Activated CD8-positive, alpha-beta memory T cell treated with anti-CD3 and anti-CD28 coated beads, Interleukin-2, amount 50 U/mL, for 4 hours (primary cell): ENCODE results near the gene DDX56.

Experiments
- DNase-seq: peaks from one replicate; pipeline ENCODE4 v3.0.0-alpha.2; 2020

Gene DDX56

GRCh38 chr7:44534087-44534486 lies 39.6 kb downstream of the DDX56 start:
- DNase-seq, result no peak

GRCh38 chr7:44533301-44534055 lies 40.2 kb downstream of the DDX56 start:
- DNase-seq, result no peak

DNA sequence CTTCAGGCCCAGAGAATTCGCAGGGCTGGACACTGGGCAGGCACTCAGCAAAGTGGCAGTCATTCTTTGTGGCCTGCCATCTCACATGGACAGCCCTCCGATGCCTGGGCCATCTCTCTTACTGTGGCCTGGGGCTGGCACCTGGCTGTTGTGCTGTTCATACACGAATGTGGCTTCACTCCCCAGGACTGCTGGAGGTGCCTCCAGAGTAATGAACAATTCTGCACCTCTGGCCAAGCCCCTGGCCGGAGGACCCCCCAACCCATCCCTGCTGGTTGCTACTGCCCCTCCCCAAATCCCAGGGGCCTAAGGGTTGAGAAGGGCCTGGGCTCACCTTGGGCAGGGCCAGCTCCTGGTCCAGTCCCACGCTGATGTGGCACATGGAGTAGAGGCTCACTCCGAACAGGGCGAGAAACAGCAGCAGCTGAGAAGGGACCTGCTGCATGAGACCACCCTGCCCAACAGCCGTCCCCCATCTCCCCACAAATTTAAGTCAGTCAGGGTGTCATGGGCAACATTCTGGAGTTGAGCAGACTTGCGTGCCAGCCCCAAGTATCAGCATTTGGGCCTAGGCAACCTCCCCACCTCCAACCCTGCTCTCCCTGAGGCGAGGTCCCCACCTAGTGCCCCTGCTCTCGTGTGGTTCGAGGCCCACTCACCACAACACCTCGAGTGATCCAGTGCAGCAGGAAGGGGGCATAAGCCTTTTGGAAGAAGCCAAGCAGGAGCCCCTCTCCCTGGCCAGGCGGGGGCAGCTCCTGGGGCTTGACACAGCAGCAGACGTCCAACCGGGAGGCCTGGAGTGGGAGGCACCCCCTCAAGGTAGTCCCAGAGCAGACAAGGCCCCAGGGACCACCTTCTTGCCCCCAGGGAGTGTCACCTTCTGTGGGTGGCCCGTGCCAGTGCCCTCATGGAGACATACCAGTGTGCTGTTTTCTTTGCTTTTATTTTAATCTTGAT lies 42.0 kb downstream of the DDX56 start:
- no peak for DNase-seq

DNA sequence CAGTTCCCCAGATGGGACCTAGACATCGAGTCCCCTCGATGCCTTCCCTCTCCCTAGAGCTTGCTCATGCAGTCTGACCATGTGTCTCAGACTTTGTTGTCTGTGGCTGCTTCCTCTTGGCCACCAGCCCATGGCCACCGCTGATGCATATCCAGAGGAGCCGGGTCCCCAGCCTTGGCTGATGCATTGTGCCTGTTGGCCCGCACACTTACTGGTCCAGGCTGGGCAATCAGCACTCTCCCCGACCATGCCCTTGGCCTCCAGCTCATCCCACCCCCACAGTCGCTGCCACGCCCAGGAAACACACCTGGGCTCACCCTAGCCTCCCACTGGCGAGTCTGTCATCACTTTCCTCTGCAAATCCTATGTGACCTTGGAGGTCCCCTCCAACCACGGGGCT lies 42.7 kb downstream of the DDX56 start:
- DNase-seq, result no peak

GRCh38 chr7:44524811-44525388 lies 48.8 kb downstream of the DDX56 start:
- DNase-seq, result no peak

DNA sequence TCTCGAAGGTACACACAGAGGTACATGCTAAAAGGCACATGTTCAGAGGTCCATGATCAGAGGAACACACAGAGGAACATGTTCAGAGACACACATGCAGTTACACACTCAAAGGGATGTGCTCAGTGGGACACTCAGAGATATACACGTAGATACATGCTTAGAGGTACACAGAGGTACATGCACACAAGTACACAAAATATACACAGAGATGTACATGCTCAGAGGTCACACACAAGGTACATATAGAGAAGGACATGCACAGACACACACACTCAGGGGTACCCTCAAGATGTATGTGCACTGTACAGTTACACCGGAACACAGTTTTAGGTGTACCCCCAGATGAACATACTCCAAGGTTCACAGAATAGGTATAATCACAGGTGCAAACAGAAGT lies 51.4 kb downstream of the DDX56 start:
- DNase-seq, result no peak

DNA sequence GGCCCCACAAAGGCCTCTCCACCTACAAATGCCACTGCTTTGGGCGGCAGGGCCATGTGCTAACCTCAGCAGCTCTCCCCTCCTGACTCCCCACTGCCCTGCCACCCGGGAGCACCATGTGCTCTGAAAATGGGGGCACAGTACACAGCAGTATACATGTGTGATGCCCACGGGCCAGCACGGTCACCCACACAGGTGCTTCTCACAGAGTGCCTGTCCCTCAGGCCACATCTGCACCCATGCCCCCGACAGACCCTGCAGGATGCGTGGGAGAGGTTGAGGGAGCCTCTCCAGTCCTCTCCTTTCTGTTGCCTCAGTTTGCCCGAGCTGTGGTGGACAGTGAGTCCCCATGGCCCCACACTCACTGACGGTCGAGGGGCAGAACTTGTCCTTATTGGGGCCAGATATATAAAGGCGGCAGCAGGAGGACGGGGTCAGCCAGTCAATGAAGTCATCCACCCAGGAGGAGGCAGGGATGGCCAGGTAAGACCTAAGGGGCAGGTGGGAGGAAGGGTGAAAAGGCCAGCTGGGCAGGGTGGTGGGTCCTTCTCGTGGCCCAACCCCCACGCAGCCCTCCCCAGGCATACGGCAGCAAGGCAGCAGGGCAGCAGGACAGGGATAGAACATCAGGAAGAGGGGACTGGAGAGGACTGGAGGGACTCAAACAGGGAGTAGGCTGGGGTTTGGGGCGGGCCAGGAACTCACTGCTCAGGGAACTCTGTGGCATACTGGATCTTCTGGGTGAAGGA lies 52.2 kb downstream of the DDX56 start:
- DNase-seq, result no peak

DNA sequence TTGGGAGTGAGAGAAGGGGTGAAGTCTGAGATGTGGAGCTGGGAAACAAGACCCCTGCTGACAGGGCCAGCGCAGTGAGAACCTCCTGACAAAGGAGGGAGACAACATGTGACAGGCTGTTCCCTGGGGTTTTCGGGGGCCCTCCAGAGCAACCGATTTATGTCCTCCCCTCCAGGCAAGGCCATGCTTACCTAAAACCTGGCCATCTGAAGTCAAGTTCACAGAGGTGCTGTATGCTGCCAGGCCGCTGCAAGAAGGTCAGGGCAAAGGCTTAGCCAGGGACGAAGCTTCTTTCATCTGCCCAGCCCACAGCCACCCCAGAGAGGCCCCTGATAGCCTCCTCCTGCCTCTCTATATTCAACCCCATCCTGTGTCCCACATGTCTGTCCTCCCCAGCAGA lies 53.1 kb downstream of the DDX56 start:
- no peak for DNase-seq

- DNase-seq, result no peak
These were observed 54.2 kb downstream of the DDX56 start for GRCh38 chr7:44519546-44519945.

GRCh38 chr7:44518761-44519160 lies 54.9 kb downstream of the DDX56 start:
- no peak for DNase-seq

DNA sequence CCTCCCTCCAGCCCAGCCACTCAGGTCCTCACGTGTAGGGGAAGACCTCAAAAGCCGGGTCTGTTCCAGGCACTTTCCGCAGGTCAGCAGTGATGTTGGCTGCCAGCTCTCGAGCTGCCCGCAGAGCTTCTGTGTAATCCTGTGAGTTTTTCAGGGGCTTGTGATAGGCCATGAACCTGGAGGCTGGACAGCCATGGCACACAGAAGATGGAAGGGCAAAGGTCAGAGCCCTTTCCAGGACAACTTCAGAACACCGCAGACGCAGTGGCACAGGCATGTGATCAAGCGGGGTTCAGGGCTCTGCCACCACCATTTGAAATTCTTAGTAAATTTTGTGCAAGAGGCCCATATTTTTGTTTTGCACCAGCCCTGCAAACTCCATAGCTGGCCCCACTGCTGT lies 56.5 kb downstream of the DDX56 start:
- DNase-seq, result no peak
